ENCODE measurements around the gene SIRT2. TPM values are rescaled to one million over a fixed set of nuclear protein-coding genes. Genes with fewer than 3 reads are reported as not detected.

SIRT2 gene
- total and polyA plus RNA-seq, 4 experiments from 2014 or later: 39.0 to 51.7 (median 48.5) TPM

GRCh38 chr19:38904581-38905539 is 5.4 kb upstream of the SIRT2 start:
- Mint-ChIP-seq H3K4me3 (no peak overlapping the region), H3K27me3 (no peaks in the 10 kb centered on the region), H3K9me3 (no peaks in the 10 kb centered on the region), H3K36me3 (peaks cover 25 to 39% of the 10 kb centered on the region in 2 donors), H3K27ac (peak overlapping the region in 4 of 7 donors; percentile 25 to 93 (median 66)), H3K4me1 (peaks cover 12 to 29% (median 17%) of the 10 kb centered on the region in 4 donors)
- Histone ChIP-seq H3K36me3 (ENCODE audit: insufficient read depth, low read length) (peaks cover 20% of the 10 kb centered on the region), H3K4me1 (ENCODE audit: insufficient read depth, low read length) (peaks cover 16% of the 10 kb centered on the region), H3K27me3 (ENCODE audit: insufficient read depth, low read length) (no peaks in the 10 kb centered on the region), H3K4me3 (ENCODE audit: low read length in 2 of 2) (no peak overlapping the region), H3K9me3 (ENCODE audit: control insufficient read depth in 1 of 2, low read length in 2 of 2) (no peaks in the 10 kb centered on the region), H3K27ac (ENCODE audit: low read depth, low read length) (no peak overlapping the region)
- DNase-seq: no peak
- ChIA-PET POLR2A (ENCODE audit: partially characterized antibody) (no interaction called here), CTCF (ENCODE audit: partially characterized antibody) (interaction anchor here (1.7 kb wide), 1 partner anchor 25 kb away, joined by 9 read pairs; the partner anchor contains the start of genes MRPS12 and SARS2)
- intact Hi-C loops (cut with micrococcal nuclease): no loop called here

- ChIA-PET POLR2A (ENCODE audit: partially characterized antibody) (interaction anchor here (0.6 to 2.4 kb wide), 3 partner anchors 23 to 71 kb away, joined by 3 to 15 read pairs (median 3); partner anchors contain the start of gene RINL), CTCF (ENCODE audit: partially characterized antibody) (interaction anchor here (1.6 to 3.7 kb wide), 4 partner anchors 28 to 499 kb away, joined by 3 to 35 read pairs (median 9); partner anchors contain the start of genes FAM98C, MRPS12 and SARS2)
- H3K4me3 Mint-ChIP-seq: peak overlapping the region in 7 of 8 donors; percentile 13 to 94 (median 58)
- no peaks in the 10 kb centered on the region for H3K27me3 ChIP-seq (ENCODE audit: insufficient read depth, low read length)
- no peak overlapping the region for H3K4me3 ChIP-seq (ENCODE audit: low read length in 2 of 2)
- H3K9me3 Mint-ChIP-seq: no peaks in the 10 kb centered on the region
- peaks cover 34% of the 10 kb centered on the region for H3K4me1 ChIP-seq (ENCODE audit: insufficient read depth, low read length)
- no peak for DNase-seq
- peaks cover 17 to 58% (median 38%) of the 10 kb centered on the region in 4 donors for H3K4me1 Mint-ChIP-seq
- H3K27me3 Mint-ChIP-seq: no peaks in the 10 kb centered on the region
- intact Hi-C loops (cut with micrococcal nuclease): no loop called here
- H3K27ac ChIP-seq (ENCODE audit: low read depth, low read length): no peak overlapping the region
- H3K27ac Mint-ChIP-seq: peak overlapping the region in 3 of 7 donors; percentile 60 to 91 (median 90)
- H3K9me3 ChIP-seq (ENCODE audit: control insufficient read depth in 1 of 2, low read length in 2 of 2): no peaks in the 10 kb centered on the region
- H3K36me3 ChIP-seq (ENCODE audit: insufficient read depth, low read length): peaks cover 10% of the 10 kb centered on the region
- H3K36me3 Mint-ChIP-seq: peaks cover 17 to 26% of the 10 kb centered on the region in 2 donors
Observed at GRCh38 chr19:38901683-38902082, 2.3 kb upstream of the SIRT2 start.

- H3K9me3 ChIP-seq (ENCODE audit: control insufficient read depth in 1 of 2, low read length in 2 of 2): no peaks in the 10 kb centered on the region
- Mint-ChIP-seq H3K4me1 (peaks cover 17 to 58% (median 38%) of the 10 kb centered on the region in 4 donors), H3K4me3 (peak overlapping the region; percentile 52 to 98 (median 95)), H3K36me3 (peaks cover 15 to 25% of the 10 kb centered on the region in 2 donors), H3K27ac (peak overlapping the region; percentile 90 to 100 (median 99)), H3K27me3 (no peaks in the 10 kb centered on the region), H3K9me3 (no peaks in the 10 kb centered on the region)
- no peaks in the 10 kb centered on the region for H3K27me3 ChIP-seq (ENCODE audit: insufficient read depth, low read length)
- peaks cover 34% of the 10 kb centered on the region for H3K4me1 ChIP-seq (ENCODE audit: insufficient read depth, low read length)
- ChIA-PET CTCF (ENCODE audit: partially characterized antibody) (interaction anchor here (1.3 to 3.7 kb wide), 6 partner anchors 29 to 498 kb away, joined by 4 to 35 read pairs (median 6); partner anchors contain the start of genes FAM98C, HNRNPL, MRPS12 and SARS2), POLR2A (ENCODE audit: partially characterized antibody) (interaction anchor here (1.0 to 3.0 kb wide), 11 partner anchors 22 to 535 kb away, joined by 3 to 18 read pairs (median 12); partner anchors contain the start of genes ECH1, FAM98C, HNRNPL and MRPS12)
- H3K4me3 ChIP-seq (ENCODE audit: low read length in 2 of 2): peak overlapping the region in 1 of 2 donors; percentile 68
- H3K27ac ChIP-seq (ENCODE audit: low read depth, low read length): peak overlapping the region; percentile 99
- H3K36me3 ChIP-seq (ENCODE audit: insufficient read depth, low read length): peaks cover 10% of the 10 kb centered on the region
- intact Hi-C loops (cut with micrococcal nuclease): no loop called here
- DNase-seq: no peak
Observed at GRCh38 chr19:38900743-38901190, 1.3 kb upstream of the SIRT2 start.

- Mint-ChIP-seq H3K27ac (peak overlapping the region; percentile 90 to 100 (median 99)), H3K27me3 (no peaks in the 10 kb centered on the region), H3K4me1 (peaks cover 17 to 58% (median 38%) of the 10 kb centered on the region in 4 donors), H3K4me3 (peak overlapping the region; percentile 85 to 98 (median 96)), H3K36me3 (peaks cover 14 to 22% of the 10 kb centered on the region in 2 donors), H3K9me3 (no peaks in the 10 kb centered on the region)
- no peaks in the 10 kb centered on the region for H3K27me3 ChIP-seq (ENCODE audit: insufficient read depth, low read length)
- no peaks in the 10 kb centered on the region for H3K9me3 ChIP-seq (ENCODE audit: control insufficient read depth in 1 of 2, low read length in 2 of 2)
- intact Hi-C loops (cut with micrococcal nuclease): no loop called here
- no peak for DNase-seq
- peak overlapping the region; percentile 68 to 87 for H3K4me3 ChIP-seq (ENCODE audit: low read length in 2 of 2)
- H3K4me1 ChIP-seq (ENCODE audit: insufficient read depth, low read length): peaks cover 34% of the 10 kb centered on the region
- peaks cover 10% of the 10 kb centered on the region for H3K36me3 ChIP-seq (ENCODE audit: insufficient read depth, low read length)
- peak overlapping the region; percentile 99 for H3K27ac ChIP-seq (ENCODE audit: low read depth, low read length)
- ChIA-PET POLR2A (ENCODE audit: partially characterized antibody) (interaction anchor here (0.7 to 3.0 kb wide), 17 partner anchors 17 to 536 kb away, joined by 3 to 18 read pairs (median 4); partner anchors contain the start of genes ACTN4, ECH1, FAM98C and HNRNPL), CTCF (ENCODE audit: partially characterized antibody) (interaction anchor here (1.0 to 3.7 kb wide), 7 partner anchors 29 to 498 kb away, joined by 3 to 35 read pairs (median 6); partner anchors contain the start of genes FAM98C, HNRNPL, MRPS12 and SARS2)
Observed at GRCh38 chr19:38900202-38900629, 798 bp upstream of the SIRT2 start.

- no peaks in the 10 kb centered on the region for H3K27me3 ChIP-seq (ENCODE audit: insufficient read depth, low read length)
- H3K36me3 ChIP-seq (ENCODE audit: insufficient read depth, low read length): no peaks in the 10 kb centered on the region
- ChIA-PET POLR2A (ENCODE audit: partially characterized antibody) (interaction anchor here (3.0 kb wide), 1 partner anchor 129 kb away, joined by 13 read pairs; no protein-coding TSS in a partner anchor), CTCF (ENCODE audit: partially characterized antibody) (no interaction called here)
- H3K9me3 ChIP-seq (ENCODE audit: control insufficient read depth in 1 of 2, low read length in 2 of 2): no peaks in the 10 kb centered on the region
- Mint-ChIP-seq H3K27me3 (no peaks in the 10 kb centered on the region), H3K4me3 (peak overlapping the region; percentile 92 to 98 (median 96)), H3K9me3 (no peaks in the 10 kb centered on the region), H3K4me1 (peaks cover 17 to 60% (median 38%) of the 10 kb centered on the region in 4 donors), H3K27ac (peak overlapping the region; percentile 90 to 100 (median 99)), H3K36me3 (peaks cover 3 to 14% of the 10 kb centered on the region in 2 donors)
- intact Hi-C loops (cut with micrococcal nuclease): loop anchor here (1.0 kb wide), 8 partner anchors 21 to 525 kb away; partner anchors contain the start of genes ACTN4, ECH1, EIF3K and MRPS12
- peak overlapping the region; percentile 71 to 87 for H3K4me3 ChIP-seq (ENCODE audit: low read length in 2 of 2)
- peaks cover 34% of the 10 kb centered on the region for H3K4me1 ChIP-seq (ENCODE audit: insufficient read depth, low read length)
- DNase-seq: no peak
- peak overlapping the region; percentile 99 for H3K27ac ChIP-seq (ENCODE audit: low read depth, low read length)
Observed at GRCh38 chr19:38898788-38899446, 501 bp downstream of the SIRT2 start.

GRCh38 chr19:38894968-38895367 is 4.5 kb downstream of the SIRT2 start:
- DNase-seq: no peak
- Mint-ChIP-seq H3K27ac (peak overlapping the region in 3 of 7 donors; percentile 18 to 66 (median 36)), H3K4me1 (peaks cover 7 to 38% (median 22%) of the 10 kb centered on the region in 4 donors), H3K9me3 (no peaks in the 10 kb centered on the region), H3K4me3 (peak overlapping the region in 1 of 8 donors; percentile 31), H3K36me3 (peaks cover 5 to 18% of the 10 kb centered on the region in 2 donors), H3K27me3 (no peaks in the 10 kb centered on the region)
- Histone ChIP-seq H3K4me3 (ENCODE audit: low read length in 2 of 2) (no peak overlapping the region), H3K27ac (ENCODE audit: low read depth, low read length) (no peak overlapping the region), H3K9me3 (ENCODE audit: control insufficient read depth in 1 of 2, low read length in 2 of 2) (no peaks in the 10 kb centered on the region), H3K27me3 (ENCODE audit: insufficient read depth, low read length) (no peaks in the 10 kb centered on the region), H3K4me1 (ENCODE audit: insufficient read depth, low read length) (peaks cover 18% of the 10 kb centered on the region), H3K36me3 (ENCODE audit: insufficient read depth, low read length) (peaks cover 2% of the 10 kb centered on the region)
- intact Hi-C loops (cut with micrococcal nuclease): no loop called here
- POLR2A ChIA-PET (ENCODE audit: partially characterized antibody): no interaction called here
- CTCF ChIA-PET (ENCODE audit: partially characterized antibody): interaction anchor here (2.9 kb wide), 1 partner anchor 8 kb away, joined by 13 read pairs; no protein-coding TSS in a partner anchor

Measured in CD4-positive, alpha-beta memory T cell (primary cell).